Coronary artery (tissue), 2 donors: Measurements from ENCODE around the gene TMEM37.

ENCODE experiments used
- DNase-seq: peaks from one replicate; pipeline ENCODE4 v3.0.0-alpha.2; 2017; ENCODE audit warnings: low spot score
- H3K27ac ChIP-seq, 2 donors: fragments of 200-600 bp; sonication (generic); one replicate each; pipeline ENCODE4 v1.5.1; 2016 to 2019
- H3K4me3 ChIP-seq: fragments of 200-600 bp; sonication (generic); 2 replicates; pipeline ENCODE4 v1.5.1; 2016; ENCODE audit warnings: mild to moderate bottlenecking, moderate library complexity
- CTCF ChIP-seq: fragments of 200-600 bp; sonication (generic); IDR thresholded peaks from one replicate; pipeline ENCODE4 v1.5.1; 2019; ENCODE audit warnings: antibody characterized with exemption

The TMEM37 gene

GRCh38 chr2:119419803-119420508 lies 11.7 kb upstream of the TMEM37 start:
- TF ChIP-seq CTCF, result no peak
- DNase-seq, result peak; percentile 31
- Histone ChIP-seq H3K27ac (no peak overlapping the region), H3K4me3 (no peak overlapping the region)

GRCh38 chr2:119421304-119421703 lies 10.3 kb upstream of the TMEM37 start:
- Histone ChIP-seq H3K27ac (no peak overlapping the region), H3K4me3 (no peak overlapping the region)
- TF ChIP-seq CTCF, result no peak
- no peak for DNase-seq

GRCh38 chr2:119421741-119422140 lies 9.9 kb upstream of the TMEM37 start:
- DNase-seq, result no peak
- Histone ChIP-seq H3K4me3 (no peak overlapping the region), H3K27ac (no peak overlapping the region)
- no peak for TF ChIP-seq CTCF

- Histone ChIP-seq H3K4me3 (no peak overlapping the region), H3K27ac (no peak overlapping the region)
- DNase-seq, result peak; percentile 41
- no peak for TF ChIP-seq CTCF
Measured at GRCh38 chr2:119422360-119423107, 9.1 kb upstream of the TMEM37 start.

- Histone ChIP-seq H3K27ac (no peak overlapping the region), H3K4me3 (no peak overlapping the region)
- TF ChIP-seq CTCF, result no peak
- DNase-seq, result no peak
Measured at GRCh38 chr2:119423108-119423444, 8.6 kb upstream of the TMEM37 start.

GRCh38 chr2:119423811-119424210 lies 7.8 kb upstream of the TMEM37 start:
- Histone ChIP-seq H3K4me3 (no peak overlapping the region), H3K27ac (no peak overlapping the region)
- TF ChIP-seq CTCF, result no peak
- no peak for DNase-seq
